HepG2 (cell line): Measurements from ENCODE around the gene ZFP14. TPM values are rescaled to one million over a fixed set of nuclear protein-coding genes. Genes with fewer than 3 reads are reported as not detected.

ENCODE experiments used
- ATAC-seq: fragments of 200-7000 bp; cut with Tn5 transposase; 3 replicates; pipeline ENCODE4 v1.9.1; 2020; ENCODE audit warnings: mild to moderate bottlenecking, moderate library complexity
- BruUV-seq: library from RNA; stranded (reverse); fragments of 400-500 nt; replicated peaks from 2 replicates; lab custom pipeline; 2021; lab: Mats Ljungman, UMichigan
- CTCF ChIA-PET: fragments of 300-600 bp; formaldehyde crosslinking; extraction: SDS; loops from one replicate; lab custom pipeline; 2021; ENCODE audit warnings: low total read pairs, inconsistent platforms, low intra/inter-chr PET ratio; lab: Yijun Ruan, JAX
- POLR2A ChIA-PET: fragments of 350-600 bp; sonication (Branson Sonifier 250); formaldehyde crosslinking; loops from one replicate; lab custom pipeline; 2020; ENCODE audit warnings: antibody characterized with exemption, inconsistent platforms; lab: Yijun Ruan, JAX
- DNase-seq: peaks from one replicate; pipeline ENCODE4 v3.0.0-alpha.2; 2015; ENCODE audit warnings: low spot score
- FAIRE-seq: peaks from 3 replicates; lab custom pipeline; 2011; peaks lifted over from hg19 to GRCh38; lab: Jason Lieb, UNC
- H2AFZ ChIP-seq: one replicate; pipeline ENCODE4 v1.6.1; 2011; ENCODE audit warnings: low read length, inconsistent platforms
- H3K27ac ChIP-seq: fragments of 300-600 bp; 3 replicates; pipeline ENCODE4 v1.8.0; 2011; ENCODE audit warnings: mixed run types, mild to moderate bottlenecking, mixed read lengths, low read length, inconsistent platforms; ENCODE audit not compliant: insufficient read depth; ENCODE audit errors: extremely low read length
- H3K27me3 ChIP-seq, 2 experiments: fragments of 200-600 bp in 1 of 2; 2 replicates in 1 of 2; 3 replicates in 1 of 2; pipeline versions ENCODE4 v1.6.0 to v1.8.0; 2011; ENCODE audit warnings: low read length in 2 of 2, mild to moderate bottlenecking in 2 of 2, moderate library complexity in 2 of 2, inconsistent platforms in 1 of 2; ENCODE audit not compliant: insufficient read depth in 2 of 2, control insufficient read depth in 1 of 2
- H3K36me3 ChIP-seq, 2 experiments: fragments of 200-600 bp in 1 of 2; replicated peaks in 1 of 2; 2 replicates in 1 of 2; 3 replicates in 1 of 2; pipeline versions ENCODE4 v1.5.1 to v1.8.0; 2011; ENCODE audit warnings: low read length in 2 of 2, inconsistent platforms in 1 of 2; ENCODE audit not compliant: insufficient read depth in 2 of 2, control insufficient read depth in 1 of 2
- H3K4me1 ChIP-seq: 2 replicates; pipeline ENCODE4 v1.5.1; 2012; ENCODE audit warnings: low read length, inconsistent platforms; ENCODE audit not compliant: insufficient read depth
- H3K4me2 ChIP-seq: 2 replicates; pipeline ENCODE4 v1.6.0; 2011; ENCODE audit warnings: low read depth, low read length, inconsistent platforms
- H3K4me3 ChIP-seq, 3 experiments: fragments of 200-600 bp in 1 of 3; sonication (generic), shearing (Covaris generic) in 1 of 3; replicated peaks in 1 of 3; 2 replicates each; pipeline ENCODE4 v1.5.1; 2011 to 2016; ENCODE audit warnings: low read length in 3 of 3, inconsistent platforms in 2 of 3, low read depth in 2 of 3, mild to moderate bottlenecking in 2 of 3, control low read depth in 1 of 3, mixed read lengths in 1 of 3; ENCODE audit not compliant: insufficient read depth in 1 of 3
- H3K79me2 ChIP-seq: one replicate; pipeline ENCODE4 v1.6.1; 2011; ENCODE audit warnings: low read length, inconsistent platforms; ENCODE audit not compliant: insufficient read depth
- H3K9ac ChIP-seq: 2 replicates; pipeline ENCODE4 v1.6.0; 2011; ENCODE audit warnings: mild to moderate bottlenecking, low read depth, low read length, inconsistent platforms; ENCODE audit not compliant: insufficient read depth
- H3K9me3 ChIP-seq: 2 replicates; pipeline ENCODE4 v1.5.1; 2012; ENCODE audit warnings: mild to moderate bottlenecking, low read length
- H4K20me1 ChIP-seq: 2 replicates; pipeline ENCODE4 v1.6.0; 2011; ENCODE audit warnings: inconsistent platforms, mild to moderate bottlenecking, low read length, moderate library complexity; ENCODE audit not compliant: insufficient read depth
- CCDC6 ChIP-seq: sonication (generic); formaldehyde crosslinking; IDR thresholded peaks from 2 replicates; pipeline ENCODE4 v1.8.1; 2022; ENCODE audit warnings: mild to moderate bottlenecking, missing genetic modification reagents, moderate library complexity
- CENPT ChIP-seq: sonication (generic); formaldehyde crosslinking; IDR thresholded peaks from 2 replicates; pipeline ENCODE4 v1.8.0; 2022; ENCODE audit warnings: low read depth, mild to moderate bottlenecking, moderate library complexity, missing genetic modification reagents
- EP300 ChIP-seq, 3 experiments: sonication (generic) in 1 of 3; formaldehyde crosslinking in 1 of 3; IDR thresholded peaks; 2 replicates each; pipeline versions ENCODE4 v1.5.1 to v1.6.1; 2011 to 2020; ENCODE audit warnings: low read depth in 2 of 3, low read length in 2 of 3, borderline replicate concordance in 1 of 3, improper control_type of control experiment in 1 of 3, mild to moderate bottlenecking in 1 of 3, missing genetic modification reagents in 1 of 3, moderate library complexity in 1 of 3
- GRHL1 ChIP-seq: sonication (generic); formaldehyde crosslinking; conservative IDR thresholded peaks from 2 replicates; pipeline ENCODE4 v1.8.0; 2022; ENCODE audit warnings: missing genetic modification reagents
- HDAC2 ChIP-seq: sonication (generic); formaldehyde crosslinking; IDR thresholded peaks from 2 replicates; pipeline ENCODE4 v1.4.0; 2020; ENCODE audit warnings: missing genetic modification reagents
- HMGXB4 ChIP-seq, 2 experiments: sonication (generic) in 1 of 2; formaldehyde crosslinking in 1 of 2; IDR thresholded peaks; 2 replicates each; pipeline versions ENCODE4 v1.4.0 to v1.6.1; 2018 to 2020; ENCODE audit warnings: missing genetic modification reagents in 2 of 2, borderline replicate concordance in 1 of 2, low read depth in 1 of 2, mild to moderate bottlenecking in 1 of 2, missing biosample characterization in 1 of 2
- HNRNPH1 ChIP-seq: fragments of 200-400 bp; formaldehyde crosslinking; optimal IDR thresholded peaks from 2 replicates; pipeline ENCODE3; 2017; ENCODE audit warnings: mild to moderate bottlenecking, low read depth, low read length
- IKZF1 ChIP-seq: fragments of 450-650 bp; IDR thresholded peaks from 2 replicates; pipeline ENCODE4 v1.7.1; 2016
- KAT7 ChIP-seq: IDR thresholded peaks from 2 replicates; pipeline ENCODE4 v1.6.1; 2018; ENCODE audit warnings: borderline replicate concordance, missing compliant biosample characterization
- KAT8 ChIP-seq: IDR thresholded peaks from 2 replicates; pipeline ENCODE4 v1.6.1; 2016; ENCODE audit warnings: missing genetic modification reagents, missing compliant biosample characterization
- NFYC ChIP-seq: IDR thresholded peaks from 2 replicates; pipeline ENCODE4 v1.6.1; 2016; ENCODE audit warnings: missing genetic modification reagents, missing compliant biosample characterization
- NR1H2 ChIP-seq: sonication (generic); formaldehyde crosslinking; IDR thresholded peaks from 2 replicates; pipeline ENCODE4 v1.8.1; 2022; ENCODE audit warnings: low read depth, missing genetic modification reagents, borderline replicate concordance
- SNAPC2 ChIP-seq: sonication (generic); formaldehyde crosslinking; IDR thresholded peaks from 2 replicates; pipeline ENCODE4 v1.8.1; 2022; ENCODE audit warnings: mild to moderate bottlenecking, missing genetic modification reagents
- TMF1 ChIP-seq: sonication (generic); formaldehyde crosslinking; IDR thresholded peaks from 2 replicates; pipeline ENCODE4 v1.8.1; 2022; ENCODE audit warnings: low read depth, missing genetic modification reagents
- TRAFD1 ChIP-seq: sonication (generic); formaldehyde crosslinking; IDR thresholded peaks from 2 replicates; pipeline ENCODE4 v1.5.1; 2020; ENCODE audit warnings: missing genetic modification reagents, mild to moderate bottlenecking, borderline replicate concordance
- ZFP36 ChIP-seq: fragments of 150-350 bp; IDR thresholded peaks from 2 replicates; pipeline ENCODE4 v1.6.1; 2018; ENCODE audit warnings: borderline replicate concordance, low read length, low read depth; ENCODE audit not compliant: partially characterized antibody
- ZNF263 ChIP-seq: sonication (generic); formaldehyde crosslinking; IDR thresholded peaks from 2 replicates; pipeline ENCODE4 v1.4.0; 2020; ENCODE audit warnings: missing genetic modification reagents
- ZNF788 ChIP-seq: sonication (generic); formaldehyde crosslinking; IDR thresholded peaks from 2 replicates; pipeline ENCODE4 v1.5.0; 2020; ENCODE audit warnings: mild to moderate bottlenecking, missing genetic modification reagents, borderline replicate concordance
- WGBS: methylation state at CpG from one replicate; pipeline ENCODE4 v1.1.6; 2017; ENCODE audit warnings: low lambda C conversion rate; 5-methylcytosine and 5-hydroxymethylcytosine counted together
- in situ Hi-C: cut with HindIII; loops from 2 replicates; pipeline ENCODE4 v1.10.0; 2017; ENCODE audit warnings: low pct_unique_long_range_greater_than_20kb; ENCODE audit not compliant: extremely low pct_ligation_motif_present
- intact Hi-C: fragments of 100-400 bp; cut with micrococcal nuclease; formaldehyde crosslinking; loops from one replicate; pipeline ENCODE4 v1.10.0; 2022; ENCODE audit not compliant: unreplicated experiment
- polyA plus RNA-seq, 8 experiments: library from polyadenylated mRNA; depleted of rRNA in 3 of 8; stranded (reverse) in 7 of 8; unstranded in 1 of 8; fragments of >200 nt; fragmentation: Illumina TruSeq in 4 of 8; extraction: Trizol in 4 of 8; gene quantifications; 2 replicates each; pipeline versions ENCODE4 v1.2.1 to v1.2.3, GENCODE V29; 2011 to 2016; ENCODE audit warnings: low read depth in 4 of 8, missing spikeins in 1 of 8, mixed read lengths in 1 of 8; ENCODE audit not compliant: insufficient read depth in 1 of 8
- total RNA-seq, 5 experiments: library from RNA; depleted of rRNA; stranded (reverse); fragments of >200 nt; fragmentation: Illumina TruSeq; extraction: Trizol; gene quantifications; 2 replicates each; pipeline ENCODE4 v1.2.3, GENCODE V29; 2016; ENCODE audit warnings: low read depth in 1 of 5

The ZFP14 gene
- total and polyA plus RNA-seq, 2 of the 13 experiments (the other 11 are each of a cell fraction or from before 2014, with no cell fraction given), result 2.0 to 5.0 TPM

- TF ChIP-seq HMGXB4 (CRISPR knock-in tag; IDR thresholded peaks at IDR 0.05; ENCODE audit: borderline replicate concordance in 1 of 2, low read depth in 1 of 2), result 0 out of 4 replicates have a peak, but pooled peaks of 1 of the 2 experiments have one; percentile 10
- 0 out of 2 replicates have a peak, but pooled peaks have one; percentile 17 for TF ChIP-seq KAT7 (CRISPR knock-in tag)
- TF ChIP-seq TMF1, result 0 out of 2 replicates have a peak, but pooled peaks have one; percentile 13
- no peak for TF ChIP-seq TRAFD1 (CRISPR knock-in tag)
- 0 out of 2 replicates have a peak, but pooled peaks have one; percentile 6 for TF ChIP-seq CCDC6 (CRISPR knock-in tag)
- TF ChIP-seq ZNF263 (CRISPR knock-in tag), result no peak
- no peak for TF ChIP-seq NFYC (CRISPR knock-in tag)
Measured at GRCh38 chr19:36417752-36418286, 38.8 kb upstream of the ZFP14 start (continued).

- ATAC-seq, result no peak
- Histone ChIP-seq H3K36me3 (peaks cover 0 to 13% of the 10 kb centered on the region in 2 experiments; a peak in 1 of 5 replicates), H3K9me3 (peaks cover 6% of the 10 kb centered on the region; the same call in 1 of the 2 replicates), H3K79me2 (peaks cover 3% of the 10 kb centered on the region), H3K27ac (no peak overlapping the region), H3K4me2 (no peak overlapping the region), H2AFZ (no peak overlapping the region), H3K4me1 (no peaks in the 10 kb centered on the region), H4K20me1 (no peaks in the 10 kb centered on the region), H3K9ac (no peak overlapping the region), H3K4me3 (no peak overlapping the region), H3K27me3 (no peaks in the 10 kb centered on the region)
- DNase-seq, result no peak
- BruUV-seq, result no TSS peak
- intact Hi-C loops, result no loop called here
- CTCF ChIA-PET, result no interaction called here
- WGBS, result 79% methylated on average over 5 of the region's 5 CpGs
- POLR2A ChIA-PET, result no interaction called here
- FAIRE-seq, result no peak
- in situ Hi-C loops, result no loop called here
- TF ChIP-seq EP300 (IDR thresholded peaks at IDR 0.05; ENCODE audit: low read depth in 2 of 2, low read length in 2 of 2) (no peak), EP300 (CRISPR knock-in tag; IDR thresholded peaks at IDR 0.05; ENCODE audit: borderline replicate concordance) (no peak), NR1H2 (CRISPR knock-in tag) (no peak), HDAC2 (CRISPR knock-in tag) (no peak), ZNF788 (no peak), GRHL1 (CRISPR knock-in tag) (no peak), SNAPC2 (CRISPR knock-in tag) (no peak), ZFP36 (no peak), KAT8 (no peak), HNRNPH1 (no peak), CENPT (no peak), IKZF1 (no peak)
Measured at GRCh38 chr19:36409841-36410240, 30.8 kb upstream of the ZFP14 start.
